Cardiac septum (tissue), 1 donor: Measurements from ENCODE around the gene AGRN. TPM values are rescaled to one million over a fixed set of nuclear protein-coding genes. Genes with fewer than 3 reads are reported as not detected.
"Not testable (repeated sequence)": the region's sequence is repeated elsewhere in the genome, so short reads cannot be mapped to it uniquely, and the experiment has no call there.

ENCODE experiments used
- DNase-seq: peaks from one replicate; pipeline ENCODE4 v3.0.0-alpha.2; 2020; ENCODE audit warnings: low spot score
- intact Hi-C: fragments of 100-400 bp; cut with DNase I; formaldehyde crosslinking; loops from one replicate; pipeline ENCODE4 v1.14.0; 2022
- total RNA-seq: library from RNA; stranded (reverse); fragmentation: NEBNext Ultra II Directional; extraction: Animal tissue kit (Norgen Biotek cat#: 25700); gene quantifications from one replicate; pipeline ENCODE4 v1.2.1, GENCODE V29; 2021
- donor health status: DM: no; HTN: no; CAD: no.

AGRN gene
- total RNA-seq, 1 donor from 2014 or later: 27.0 TPM

GRCh38 chr1:1044455-1045078 lies 24.6 kb downstream of the AGRN start:
- intact Hi-C loops: no loop called here
- DNase-seq: no peak

- intact Hi-C loops: no loop called here
- DNase-seq: no peak
Measured at GRCh38 chr1:1045129-1045528, 25.2 kb downstream of the AGRN start.

GRCh38 chr1:1046243-1046642 lies 26.3 kb downstream of the AGRN start:
- no peak for DNase-seq

GRCh38 chr1:1046767-1047166 lies 26.8 kb downstream of the AGRN start:
- intact Hi-C loops: no loop called here

More at GRCh38 chr1:1046243-1046642, 26.3 kb downstream of the AGRN start:
- intact Hi-C loops: no loop called here

GRCh38 chr1:1047407-1047806 lies 27.5 kb downstream of the AGRN start:
- intact Hi-C loops: no loop called here
- no peak for DNase-seq

More at GRCh38 chr1:1046767-1047166, 26.8 kb downstream of the AGRN start:
- no peak for DNase-seq

- intact Hi-C loops: no loop called here
- no peak for DNase-seq
Measured at GRCh38 chr1:1047963-1048362, 28.0 kb downstream of the AGRN start.

GRCh38 chr1:1048765-1049164 lies 28.8 kb downstream of the AGRN start:
- intact Hi-C loops: no loop called here
- no peak for DNase-seq

- no peak for DNase-seq
- intact Hi-C loops: no loop called here
Measured at GRCh38 chr1:1049318-1050165, 29.6 kb downstream of the AGRN start.

- intact Hi-C loops: no loop called here
- no peak for DNase-seq
Measured at GRCh38 chr1:1050577-1051052, 30.7 kb downstream of the AGRN start.

GRCh38 chr1:1051127-1051810 lies 31.3 kb downstream of the AGRN start:
- intact Hi-C loops: no loop called here
- DNase-seq: no peak

GRCh38 chr1:1052003-1052840 lies 32.3 kb downstream of the AGRN start:
- no peak for DNase-seq
- intact Hi-C loops: no loop called here

GRCh38 chr1:1053022-1053421 lies 33.1 kb downstream of the AGRN start:
- intact Hi-C loops: no loop called here
- DNase-seq: no peak

- intact Hi-C loops: no loop called here
- no peak for DNase-seq
Measured at GRCh38 chr1:1053682-1054081, 33.8 kb downstream of the AGRN start.

GRCh38 chr1:1054099-1054700 lies 34.3 kb downstream of the AGRN start:
- intact Hi-C loops: no loop called here
- DNase-seq: no peak

GRCh38 chr1:1054971-1055370 lies 35.1 kb downstream of the AGRN start:
- intact Hi-C loops: no loop called here
- DNase-seq: no peak

- intact Hi-C loops: no loop called here
- DNase-seq: no peak
Measured at GRCh38 chr1:1055841-1056736, 36.2 kb downstream of the AGRN start.

GRCh38 chr1:1057769-1058087 lies 37.8 kb downstream of the AGRN start:
- intact Hi-C loops, DNase-seq: not testable (repeated sequence)
